ENCODE data around the gene ZBTB16.

The ZBTB16 gene

GRCh38 chr11:114059278-114059983 is at the start of gene ZBTB16:
ZBTB16 (plus strand) TSS chr11:114059711; CDS start chr11:114063301, 3,590 bp downstream.
- in situ Hi-C loops (cut with MboI; ENCODE audit: low sequenced_read_pairs) = no loop called here

GRCh38 chr11:114010931-114011330 is 48.6 kb upstream of the ZBTB16 start:
- in situ Hi-C loops (cut with MboI; ENCODE audit: low sequenced_read_pairs) = no loop called here

- in situ Hi-C loops (cut with MboI; ENCODE audit: low sequenced_read_pairs) = no loop called here
Measured at GRCh38 chr11:114011443-114011842, 48.1 kb upstream of the ZBTB16 start.

GRCh38 chr11:114015117-114015516 is 44.4 kb upstream of the ZBTB16 start:
- in situ Hi-C loops (cut with MboI; ENCODE audit: low sequenced_read_pairs) = no loop called here

- in situ Hi-C loops (cut with MboI; ENCODE audit: low sequenced_read_pairs) = no loop called here
Measured at GRCh38 chr11:114016986-114017385, 42.5 kb upstream of the ZBTB16 start.

GRCh38 chr11:114017723-114018122 is 41.8 kb upstream of the ZBTB16 start:
- in situ Hi-C loops (cut with MboI; ENCODE audit: low sequenced_read_pairs) = no loop called here

- in situ Hi-C loops (cut with MboI; ENCODE audit: low sequenced_read_pairs) = no loop called here
Measured at GRCh38 chr11:114019046-114019445, 40.5 kb upstream of the ZBTB16 start.

- in situ Hi-C loops (cut with MboI; ENCODE audit: low sequenced_read_pairs) = no loop called here
Measured at GRCh38 chr11:114019574-114019973, 39.9 kb upstream of the ZBTB16 start.

GRCh38 chr11:114025329-114025907 is 34.1 kb upstream of the ZBTB16 start:
- in situ Hi-C loops (cut with MboI; ENCODE audit: low sequenced_read_pairs) = no loop called here

- in situ Hi-C loops (cut with MboI; ENCODE audit: low sequenced_read_pairs) = no loop called here
Measured at GRCh38 chr11:114026355-114026754, 33.2 kb upstream of the ZBTB16 start.

- in situ Hi-C loops (cut with MboI; ENCODE audit: low sequenced_read_pairs) = no loop called here
Measured at GRCh38 chr11:114027391-114027790, 32.1 kb upstream of the ZBTB16 start.

- in situ Hi-C loops (cut with MboI; ENCODE audit: low sequenced_read_pairs) = no loop called here
Measured at GRCh38 chr11:114027926-114028325, 31.6 kb upstream of the ZBTB16 start.

- in situ Hi-C loops (cut with MboI; ENCODE audit: low sequenced_read_pairs) = no loop called here
Measured at GRCh38 chr11:114031246-114031966, 28.1 kb upstream of the ZBTB16 start.

- in situ Hi-C loops (cut with MboI; ENCODE audit: low sequenced_read_pairs) = no loop called here
Measured at GRCh38 chr11:114031967-114032320, 27.6 kb upstream of the ZBTB16 start.

GRCh38 chr11:114033066-114033465 is 26.4 kb upstream of the ZBTB16 start:
- in situ Hi-C loops (cut with MboI; ENCODE audit: low sequenced_read_pairs) = no loop called here

GRCh38 chr11:114033572-114033971 is 25.9 kb upstream of the ZBTB16 start:
- in situ Hi-C loops (cut with MboI; ENCODE audit: low sequenced_read_pairs) = no loop called here

- in situ Hi-C loops (cut with MboI; ENCODE audit: low sequenced_read_pairs) = no loop called here
Measured at GRCh38 chr11:114034956-114035355, 24.6 kb upstream of the ZBTB16 start.

- in situ Hi-C loops (cut with MboI; ENCODE audit: low sequenced_read_pairs) = no loop called here
Measured at GRCh38 chr11:114036147-114036811, 23.2 kb upstream of the ZBTB16 start.

- in situ Hi-C loops (cut with MboI; ENCODE audit: low sequenced_read_pairs) = no loop called here
Measured at GRCh38 chr11:114036958-114037357, 22.6 kb upstream of the ZBTB16 start.

GRCh38 chr11:114039551-114039950 is 20.0 kb upstream of the ZBTB16 start:
- in situ Hi-C loops (cut with MboI; ENCODE audit: low sequenced_read_pairs) = no loop called here

GRCh38 chr11:114040706-114041211 is 18.8 kb upstream of the ZBTB16 start:
- in situ Hi-C loops (cut with MboI; ENCODE audit: low sequenced_read_pairs) = no loop called here
